RWPE1 (cell line): ENCODE data around the gene MRPL24.

Experiments used
- CTCF ChIA-PET: fragments of 350-600 bp; sonication (Branson Sonifier 250); formaldehyde crosslinking; extraction: SDS; loops from one replicate; lab custom pipeline; 2021; lab: Yijun Ruan, JAX
- POLR2A ChIA-PET: fragments of 400-600 bp; formaldehyde crosslinking; extraction: SDS; loops from one replicate; lab custom pipeline; 2020; ENCODE audit warnings: antibody characterized with exemption; ENCODE audit not compliant: low non-redundant PET; lab: Yijun Ruan, JAX
- DNase-seq: peaks from one replicate; pipeline ENCODE4 v3.0.0; 2012; ENCODE audit warnings: low spot score
- H3K27ac ChIP-seq: fragments of 450-650 bp; 2 replicates; pipeline ENCODE4 v1.5.1; 2017
- CTCF ChIP-seq: fragments of 450-650 bp; conservative IDR thresholded peaks from 2 replicates; pipeline ENCODE4 v1.5.1; 2017; ENCODE audit warnings: low read depth, mild to moderate bottlenecking

Gene MRPL24

DNA sequence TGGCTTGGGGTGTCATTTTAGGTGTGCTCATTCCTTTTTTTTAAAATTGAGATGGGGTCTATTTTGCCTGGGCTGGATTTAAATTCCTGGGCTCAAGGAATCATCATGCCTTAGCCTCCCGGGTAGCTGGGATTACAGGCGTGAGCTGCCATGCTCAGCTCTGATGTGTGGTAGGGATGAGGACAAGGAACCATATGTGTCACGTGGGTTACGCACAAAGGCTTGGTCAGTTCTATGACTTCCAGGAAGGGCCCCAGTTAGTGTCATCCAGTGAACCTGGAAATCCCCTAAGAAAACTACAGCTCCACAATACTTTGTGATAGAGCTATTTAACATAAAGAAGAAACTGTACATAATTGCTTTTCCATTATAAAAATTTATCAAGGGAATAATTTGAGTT lies 19.4 kb downstream of the MRPL24 start:
- ChIA-PET CTCF (interaction anchor here (0.5 to 4.1 kb wide), 3 partner anchors 33 to 73 kb away, joined by 3 to 30 read pairs (median 6); no protein-coding TSS in a partner anchor), POLR2A (no interaction called here)
- DNase-seq = no peak
- peak overlapping the region; percentile 44 for H3K27ac ChIP-seq
- no peak for TF ChIP-seq CTCF

DNA sequence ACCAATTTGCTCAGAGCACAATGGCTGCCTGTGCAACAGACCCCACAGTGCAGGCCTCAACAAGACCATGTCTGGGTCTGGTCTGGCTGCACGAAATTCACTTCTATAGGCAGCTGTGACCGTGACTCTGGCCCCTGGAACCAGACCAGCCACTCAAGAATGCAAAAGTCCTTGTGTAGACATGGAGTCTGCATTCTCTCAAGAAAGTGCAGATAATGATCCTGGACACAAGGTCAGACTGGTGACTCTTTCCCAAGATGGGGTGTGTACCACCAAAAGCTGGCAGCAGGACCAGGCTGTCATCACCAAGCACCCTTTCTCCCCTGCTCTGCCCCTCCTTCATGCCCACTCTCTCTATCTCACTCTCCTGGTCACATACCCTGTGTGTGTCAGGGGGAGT lies 19.8 kb downstream of the MRPL24 start:
- no peak for DNase-seq
- POLR2A ChIA-PET = interaction anchor here (0.6 kb wide), 1 partner anchor 9 kb away, joined by 3 read pairs; no protein-coding TSS in a partner anchor
- peak overlapping the region; percentile 44 for H3K27ac ChIP-seq
- no peak for TF ChIP-seq CTCF
- CTCF ChIA-PET = interaction anchor here (0.5 to 4.1 kb wide), 4 partner anchors 15 to 72 kb away, joined by 3 to 30 read pairs (median 4); no protein-coding TSS in a partner anchor

DNA sequence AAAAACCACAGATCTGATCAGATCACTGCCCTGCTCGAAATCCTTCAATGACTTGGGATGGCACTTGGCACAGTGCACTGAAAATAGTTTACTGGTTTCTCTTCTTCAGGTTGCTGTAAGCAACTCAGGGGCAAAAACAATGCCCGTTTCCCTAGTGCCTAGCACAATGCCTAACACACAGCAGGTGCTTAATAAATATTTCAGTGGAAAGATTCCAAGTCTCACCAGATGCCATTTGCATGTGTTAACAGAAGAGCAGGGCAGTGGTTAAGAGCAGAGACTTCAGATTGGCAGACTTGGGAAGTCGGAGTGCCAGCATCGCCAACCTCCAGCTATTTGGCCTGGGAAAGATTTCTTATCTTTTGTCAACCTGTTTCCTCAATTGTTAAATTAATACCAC lies 23.5 kb downstream of the MRPL24 start:
- no peak overlapping the region for H3K27ac ChIP-seq
- CTCF ChIA-PET = interaction anchor here (0.6 to 0.8 kb wide), 3 partner anchors 13 to 89 kb away, joined by 3 to 5 read pairs (median 4); no protein-coding TSS in a partner anchor
- POLR2A ChIA-PET = no interaction called here
- no peak for TF ChIP-seq CTCF
- no peak for DNase-seq

- DNase-seq = no peak
- TF ChIP-seq CTCF = no peak
- POLR2A ChIA-PET = no interaction called here
Observed at GRCh38 chr1:156714830-156715229, 26.1 kb downstream of the MRPL24 start.

DNA sequence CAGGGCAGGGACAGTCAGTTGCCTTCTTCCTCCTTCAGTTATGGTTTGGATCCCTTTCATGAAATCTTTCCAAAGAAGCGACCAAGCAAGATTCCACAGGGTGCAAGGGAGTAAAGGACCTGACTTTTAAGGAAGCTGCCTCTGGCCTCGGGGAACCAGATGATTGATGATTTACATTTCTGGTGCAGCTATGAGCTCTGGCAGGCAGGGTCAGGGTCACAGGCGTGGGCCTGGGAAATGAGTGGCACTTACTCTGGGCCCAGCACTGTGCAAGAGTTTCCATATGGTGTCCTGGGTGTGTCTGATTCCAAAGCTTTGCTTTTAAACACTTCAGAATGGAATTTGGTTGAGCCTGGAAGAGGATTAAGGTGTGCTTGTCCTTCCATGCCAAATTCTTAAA lies 28.3 kb downstream of the MRPL24 start:
- POLR2A ChIA-PET = interaction anchor here (0.8 kb wide), 1 partner anchor 8 kb away, joined by 3 read pairs; no protein-coding TSS in a partner anchor
- CTCF ChIA-PET = interaction anchor here (1.6 to 17.0 kb wide), 2 partner anchors 13 to 22 kb away, joined by 10 to 225 read pairs; no protein-coding TSS in a partner anchor
- no peak for TF ChIP-seq CTCF
- no peak for DNase-seq
- peak overlapping the region; percentile 95 for H3K27ac ChIP-seq

More at GRCh38 chr1:156714830-156715229, 26.1 kb downstream of the MRPL24 start:
- H3K27ac ChIP-seq = peak overlapping the region; percentile 95
- CTCF ChIA-PET = interaction anchor here (1.6 to 17.0 kb wide), 3 partner anchors 9 to 24 kb away, joined by 6 to 225 read pairs (median 13); partner anchors contain the start of gene CRABP2

DNA sequence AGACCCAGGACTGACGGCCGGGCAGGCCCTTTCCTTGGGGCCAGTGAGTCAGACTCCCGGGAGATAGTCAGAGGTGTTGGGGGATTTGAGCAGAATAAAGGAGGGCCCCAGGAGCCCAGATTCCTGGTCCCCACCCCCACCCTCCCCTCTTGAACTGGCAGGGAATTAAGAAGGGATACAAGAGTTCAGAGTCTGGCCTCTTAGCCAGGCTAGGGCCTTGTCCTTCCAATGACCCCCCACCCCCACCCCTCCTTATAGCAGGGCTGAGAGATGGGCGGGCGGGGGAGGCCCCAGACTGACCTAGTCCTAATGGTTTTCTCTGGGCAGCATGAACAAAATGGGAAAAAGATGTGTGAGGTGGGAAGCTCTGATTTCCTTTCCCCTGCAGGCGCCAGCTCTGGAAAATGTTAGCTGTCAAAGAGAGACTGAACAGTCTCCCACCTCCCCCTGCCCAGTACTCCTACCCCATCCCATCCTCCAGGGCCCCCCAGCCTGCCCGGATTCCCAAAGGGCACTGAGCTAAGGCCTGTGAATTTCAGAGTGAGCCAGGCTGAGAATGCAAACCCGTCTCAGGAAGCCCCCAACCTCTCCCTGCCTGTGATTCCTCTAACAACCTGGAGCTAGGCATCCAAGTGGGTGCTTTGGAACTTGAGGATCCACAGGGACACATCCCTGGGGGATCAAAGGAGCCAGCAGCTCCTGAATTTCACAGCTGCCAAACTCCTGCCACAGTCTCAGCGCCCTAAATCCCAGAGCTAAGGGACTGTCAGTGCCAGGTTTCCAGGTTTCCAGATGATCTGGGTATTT lies 29.7 kb downstream of the MRPL24 start:
- ChIA-PET CTCF (interaction anchor here (1.6 to 17.0 kb wide), 2 partner anchors 14 to 21 kb away, joined by 10 to 225 read pairs; no protein-coding TSS in a partner anchor), POLR2A (no interaction called here)
- no peak for DNase-seq
- TF ChIP-seq CTCF = no peak
- H3K27ac ChIP-seq = peak overlapping the region; percentile 95
